SK-N-DZ (cell line): ENCODE data around the gene RYR3.

Source experiments
- DNase-seq: peaks from one replicate; pipeline ENCODE4 v3.0.0-alpha.2; 2015; ENCODE audit warnings: low spot score
- small RNA-seq, 2 experiments: library from RNA; depleted of rRNA; stranded (forward); fragments of <200 nt; gene quantifications; one replicate each; pipeline ENCODE3, GENCODE V24; 2014

The RYR3 gene

GRCh38 chr15:33871980-33872379 is 561.2 kb downstream of the RYR3 start:
- DNase-seq = peak; percentile 7

GRCh38 chr15:33872416-33873106 is 561.8 kb downstream of the RYR3 start:
- no peak for DNase-seq

DNA sequence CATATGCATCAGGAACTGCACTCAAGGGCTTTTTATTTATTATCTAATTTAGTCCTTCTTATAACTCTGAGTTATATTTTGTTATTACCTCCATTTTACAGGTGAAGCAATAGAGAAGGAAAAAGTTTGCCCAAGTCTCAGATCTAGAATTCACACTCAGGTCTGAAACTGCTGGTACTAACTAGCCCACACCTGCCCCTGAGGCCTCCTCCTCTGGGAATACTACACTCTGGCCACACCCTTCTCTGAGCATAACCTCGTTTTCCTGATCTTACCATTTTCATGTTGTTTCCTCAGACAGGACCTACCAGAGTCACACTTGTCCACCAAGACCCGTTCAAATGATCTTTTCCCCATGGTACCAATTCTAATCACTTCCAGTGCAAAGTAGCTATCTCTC is 563.4 kb downstream of the RYR3 start:
- no peak for DNase-seq

GRCh38 chr15:33882921-33883320 is 572.2 kb downstream of the RYR3 start:
- DNase-seq = no peak

GRCh38 chr15:33888176-33888575 is 577.4 kb downstream of the RYR3 start:
- no peak for DNase-seq

- no peak for DNase-seq
Observed at GRCh38 chr15:33894193-33894592, 583.4 kb downstream of the RYR3 start.

DNA sequence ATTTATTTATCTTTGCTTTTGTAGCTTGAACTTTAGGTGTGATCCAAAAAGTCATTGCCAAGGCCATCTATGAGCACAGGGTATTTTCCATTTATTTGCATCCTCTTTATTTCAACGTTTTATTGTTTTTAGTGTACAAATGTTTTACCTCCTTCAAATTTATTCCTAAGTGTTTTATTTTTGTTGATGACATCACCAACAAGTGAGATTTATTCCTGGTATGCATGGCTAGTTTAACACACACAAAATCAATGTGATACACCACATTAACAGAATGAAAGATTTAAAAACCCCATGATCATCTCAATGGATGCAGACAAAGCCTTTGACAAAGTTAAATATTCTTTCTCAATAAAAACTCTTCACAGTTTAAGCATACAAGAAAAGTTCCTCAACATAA is 591.3 kb downstream of the RYR3 start:
- no peak for DNase-seq

DNA sequence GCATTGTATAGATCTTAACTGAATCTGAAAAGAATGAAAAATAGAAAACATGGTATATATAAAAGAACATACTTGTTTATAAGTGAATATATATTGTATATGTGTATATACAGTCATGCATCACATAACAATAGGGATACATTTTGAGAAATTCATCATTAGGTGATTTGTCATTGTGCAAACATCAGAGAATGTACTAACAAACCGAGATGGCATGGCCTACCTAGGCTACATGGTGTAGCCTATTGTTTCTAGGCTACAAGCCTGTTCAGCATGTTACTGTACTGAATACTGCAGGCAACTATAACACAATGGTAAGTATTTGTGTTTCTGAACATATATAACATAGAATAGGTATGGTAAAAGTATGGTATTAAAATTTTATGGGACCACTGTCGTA is 592.9 kb downstream of the RYR3 start:
- DNase-seq = no peak

DNA sequence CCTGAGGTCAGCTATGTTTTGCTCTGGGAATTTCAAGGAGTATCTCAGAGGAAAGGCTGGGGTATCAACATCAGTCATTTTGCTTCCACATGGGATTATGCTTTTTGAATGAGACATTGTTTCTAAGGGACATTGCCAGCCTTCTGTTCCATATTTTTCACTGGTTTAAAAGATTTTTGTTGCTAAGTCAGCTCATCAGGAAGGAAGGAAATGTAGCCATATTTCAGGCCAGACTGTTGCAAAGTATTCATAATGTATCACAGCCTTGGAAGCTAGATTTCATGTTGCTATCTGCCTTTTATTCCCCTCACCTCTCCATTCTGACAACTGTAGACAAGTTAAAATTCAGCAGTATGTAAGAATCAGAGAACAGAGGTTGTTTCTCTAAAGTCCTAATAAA is 596.6 kb downstream of the RYR3 start:
- no peak for DNase-seq

DNA sequence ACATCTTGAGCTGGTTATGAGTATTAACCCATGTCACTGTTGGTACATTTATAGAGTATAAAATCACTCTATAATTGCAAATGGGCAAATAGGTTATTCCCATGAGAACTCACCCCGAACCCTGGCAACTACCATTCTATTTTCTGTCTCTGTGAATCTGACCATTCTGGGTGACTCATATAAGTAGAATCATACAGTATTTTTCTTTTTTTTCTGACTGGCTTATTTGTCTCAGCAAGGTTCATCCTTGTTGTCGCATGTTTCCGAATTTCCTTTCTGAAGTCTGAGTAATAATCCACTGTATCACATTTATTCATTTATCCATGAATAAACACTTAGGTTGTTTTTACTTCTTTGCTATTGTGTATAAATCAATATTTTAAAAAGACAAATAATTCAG is 597.6 kb downstream of the RYR3 start:
- DNase-seq = no peak

GRCh38 chr15:33910741-33911140 is 600.0 kb downstream of the RYR3 start:
- no peak for DNase-seq

DNA sequence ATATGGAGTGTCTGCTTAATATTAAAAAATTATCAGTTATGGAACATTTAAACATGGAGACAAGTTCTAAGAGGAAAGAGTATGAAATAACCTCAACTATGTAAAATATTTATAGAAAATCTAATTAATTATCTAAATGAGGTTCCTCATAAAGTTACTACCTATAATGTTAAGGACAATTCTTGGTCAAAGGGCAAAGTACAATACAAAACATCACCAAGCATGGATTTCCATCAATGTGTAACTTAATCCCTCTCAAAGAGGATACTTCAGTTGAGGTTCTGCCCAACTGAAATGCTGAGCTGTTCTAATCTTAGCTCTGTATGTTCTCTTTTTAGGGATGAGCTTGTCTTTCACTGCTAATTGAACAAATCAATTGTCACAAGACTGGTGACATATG is 601.6 kb downstream of the RYR3 start:
- no peak for DNase-seq

- no peak for DNase-seq
Observed at GRCh38 chr15:33913459-33913858, 602.7 kb downstream of the RYR3 start.

Small RNAs within 50 kb of the gene (small RNA-seq; reads per million reads assigned to genes)
- gene RF00019 = 0 reads per million in 2 experiments
